NT2/D1 (cell line): Measurements from ENCODE around the gene SGK1.

Experiments used
- SUZ12 ChIP-seq: IDR thresholded peaks from 2 replicates; pipeline ENCODE4 v1.6.1; 2011; ENCODE audit not compliant: insufficient read length, insufficient read depth; ENCODE audit errors: extremely low read depth
- ZNF274 ChIP-seq: IDR thresholded peaks from 2 replicates; pipeline ENCODE4 v1.6.1; 2011; ENCODE audit warnings: mild to moderate bottlenecking, low read depth, low read length

GRCh38 chr6:134174672-134175531 lies 143.0 kb downstream of the SGK1 start:
- no peak for TF ChIP-seq SUZ12
- TF ChIP-seq ZNF274 = no peak
